ENCODE measurements around the gene NISCH.

GRCh38 chr3:52433996-52434479 lies 21.4 kb upstream of the NISCH start:
- TF ChIP-seq CTCF (IDR thresholded peaks at IDR 0.05) (no peak), ZFX (IDR thresholded peaks at IDR 0.05; ENCODE audit: borderline replicate concordance) (no peak)

Measured in 22Rv1 (cell line).